Measurements from ENCODE around the gene CEBPA. TPM values are rescaled to one million over a fixed set of nuclear protein-coding genes. Genes with fewer than 3 reads are reported as not detected.
A peak's percentile ranks its signal among the peaks of the same experiment; 100 is the strongest.

CEBPA gene
- total RNA-seq, 1 donor from 2014 or later: 0.45 TPM

- TF ChIP-seq EZH2 (IDR thresholded peaks at IDR 0.05; ENCODE audit: insufficient read depth, low read length): no peak
- TF ChIP-seq CTCF (IDR thresholded peaks at IDR 0.05; ENCODE audit: insufficient read depth, low read depth, low read length): no peak
- Histone ChIP-seq H3K4me3 (ENCODE audit: insufficient read depth, low read depth, low read length) (no peak overlapping the region), H3K4me2 (ENCODE audit: low read length) (peak overlapping the region; percentile 93), H3K79me2 (ENCODE audit: insufficient read depth, low read length) (no peaks in the 10 kb centered on the region), H3K36me3 (ENCODE audit: insufficient read depth, low read length) (no peaks in the 10 kb centered on the region), H3K27me3 (ENCODE audit: insufficient read depth, low read length) (peaks cover 42% of the 10 kb centered on the region), H2AFZ (ENCODE audit: low read depth, low read length) (peak overlapping the region; percentile 63), H3K27ac (ENCODE audit: low read depth, low read length) (no peak overlapping the region), H3K9ac (ENCODE audit: low read length) (no peak overlapping the region), H3K9me3 (ENCODE audit: insufficient read depth, low read depth, low read length) (no peaks in the 10 kb centered on the region), H3K4me1 (ENCODE audit: insufficient read depth, low read length) (no peaks in the 10 kb centered on the region), H4K20me1 (ENCODE audit: insufficient read depth, low read length) (no peaks in the 10 kb centered on the region)
- no peak for DNase-seq (ENCODE audit: low read depth)
- Mint-ChIP-seq H3K27ac (ENCODE audit: unreplicated experiment) (no peak overlapping the region), H3K4me1 (ENCODE audit: low read depth, unreplicated experiment) (no peaks in the 10 kb centered on the region), H3K36me3 (ENCODE audit: low read depth, unreplicated experiment) (no peaks in the 10 kb centered on the region), H3K4me3 (ENCODE audit: unreplicated experiment) (no peak overlapping the region), H3K27me3 (ENCODE audit: low read depth, unreplicated experiment) (peaks cover 54% of the 10 kb centered on the region), H3K9me3 (ENCODE audit: unreplicated experiment) (peaks cover 4% of the 10 kb centered on the region)
- no peak for FAIRE-seq
Measured at GRCh38 chr19:33301900-33302174, 497 bp downstream of the CEBPA start.

- no peaks in the 10 kb centered on the region for H3K4me1 ChIP-seq (ENCODE audit: insufficient read depth, low read length)
- H3K9me3 ChIP-seq (ENCODE audit: insufficient read depth, low read depth, low read length): no peaks in the 10 kb centered on the region
- peak overlapping the region; percentile 50 for H3K4me3 Mint-ChIP-seq (ENCODE audit: unreplicated experiment)
- H2AFZ ChIP-seq (ENCODE audit: low read depth, low read length): peak overlapping the region; percentile 18
- H3K27ac ChIP-seq (ENCODE audit: low read depth, low read length): no peak overlapping the region
- DNase-seq (ENCODE audit: low read depth) (no peak), FAIRE-seq (no peak)
- TF ChIP-seq CTCF (IDR thresholded peaks at IDR 0.05; ENCODE audit: insufficient read depth, low read depth, low read length): no peak
- peak; percentile 90 for TF ChIP-seq EZH2 (IDR thresholded peaks at IDR 0.05; ENCODE audit: insufficient read depth, low read length)
- no peaks in the 10 kb centered on the region for H3K79me2 ChIP-seq (ENCODE audit: insufficient read depth, low read length)
- H3K4me1 Mint-ChIP-seq (ENCODE audit: low read depth, unreplicated experiment): no peaks in the 10 kb centered on the region
- peaks cover 4% of the 10 kb centered on the region for H3K9me3 Mint-ChIP-seq (ENCODE audit: unreplicated experiment)
- H3K4me2 ChIP-seq (ENCODE audit: low read length): peak overlapping the region; percentile 93
- H3K36me3 Mint-ChIP-seq (ENCODE audit: low read depth, unreplicated experiment): no peaks in the 10 kb centered on the region
- H3K36me3 ChIP-seq (ENCODE audit: insufficient read depth, low read length): no peaks in the 10 kb centered on the region
- no peak overlapping the region for H3K9ac ChIP-seq (ENCODE audit: low read length)
- H3K27me3 ChIP-seq (ENCODE audit: insufficient read depth, low read length): peaks cover 42% of the 10 kb centered on the region
- H3K4me3 ChIP-seq (ENCODE audit: insufficient read depth, low read depth, low read length): no peak overlapping the region
- H3K27ac Mint-ChIP-seq (ENCODE audit: unreplicated experiment): no peak overlapping the region
- peaks cover 52% of the 10 kb centered on the region for H3K27me3 Mint-ChIP-seq (ENCODE audit: low read depth, unreplicated experiment)
- H4K20me1 ChIP-seq (ENCODE audit: insufficient read depth, low read length): no peaks in the 10 kb centered on the region
Measured at GRCh38 chr19:33301144-33301899, 1.0 kb downstream of the CEBPA start.

GRCh38 chr19:33300894-33301143 is 1.5 kb downstream of the CEBPA start:
- H3K4me2 ChIP-seq (ENCODE audit: low read length): peak overlapping the region; percentile 41
- H3K9me3 ChIP-seq (ENCODE audit: insufficient read depth, low read depth, low read length): no peaks in the 10 kb centered on the region
- Mint-ChIP-seq H3K27me3 (ENCODE audit: low read depth, unreplicated experiment) (peaks cover 51% of the 10 kb centered on the region), H3K9me3 (ENCODE audit: unreplicated experiment) (peaks cover 4% of the 10 kb centered on the region), H3K36me3 (ENCODE audit: low read depth, unreplicated experiment) (no peaks in the 10 kb centered on the region), H3K27ac (ENCODE audit: unreplicated experiment) (no peak overlapping the region), H3K4me1 (ENCODE audit: low read depth, unreplicated experiment) (no peaks in the 10 kb centered on the region), H3K4me3 (ENCODE audit: unreplicated experiment) (peak overlapping the region; percentile 50)
- no peak overlapping the region for H3K27ac ChIP-seq (ENCODE audit: low read depth, low read length)
- FAIRE-seq: no peak
- H3K4me3 ChIP-seq (ENCODE audit: insufficient read depth, low read depth, low read length): no peak overlapping the region
- H4K20me1 ChIP-seq (ENCODE audit: insufficient read depth, low read length): no peaks in the 10 kb centered on the region
- H3K79me2 ChIP-seq (ENCODE audit: insufficient read depth, low read length): no peaks in the 10 kb centered on the region
- no peak overlapping the region for H3K9ac ChIP-seq (ENCODE audit: low read length)
- DNase-seq (ENCODE audit: low read depth): no peak
- TF ChIP-seq CTCF (IDR thresholded peaks at IDR 0.05; ENCODE audit: insufficient read depth, low read depth, low read length): no peak
- no peak for TF ChIP-seq EZH2 (IDR thresholded peaks at IDR 0.05; ENCODE audit: insufficient read depth, low read length)
- H3K27me3 ChIP-seq (ENCODE audit: insufficient read depth, low read length): peaks cover 42% of the 10 kb centered on the region
- H3K36me3 ChIP-seq (ENCODE audit: insufficient read depth, low read length): no peaks in the 10 kb centered on the region
- H3K4me1 ChIP-seq (ENCODE audit: insufficient read depth, low read length): no peaks in the 10 kb centered on the region
- H2AFZ ChIP-seq (ENCODE audit: low read depth, low read length): no peak overlapping the region

Measured in astrocyte (in vitro differentiated cells and primary cell).